Muscle layer of colon (tissue), 2 donors: ENCODE data around the gene FTCD.
"Not testable (repeated sequence)": the region's sequence is repeated elsewhere in the genome, so short reads cannot be mapped to it uniquely, and the experiment has no call there.

Experiments
- H3K27ac ChIP-seq: one replicate; pipeline ENCODE4 v1.7.0; 2013; ENCODE audit warnings: low read depth, mild to moderate bottlenecking, low read length, moderate library complexity
- H3K27me3 ChIP-seq, 2 donors: one replicate each; pipeline ENCODE4 v1.7.0; 2013; ENCODE audit warnings: low read length in 2 of 2, mild to moderate bottlenecking in 2 of 2; ENCODE audit not compliant: insufficient read depth in 2 of 2, control insufficient read depth in 1 of 2
- H3K36me3 ChIP-seq: one replicate; pipeline ENCODE4 v1.7.0; 2013; ENCODE audit warnings: mild to moderate bottlenecking, low read length; ENCODE audit not compliant: insufficient read depth
- H3K4me1 ChIP-seq: one replicate; pipeline ENCODE4 v1.7.0; 2013; ENCODE audit warnings: mild to moderate bottlenecking, low read length; ENCODE audit not compliant: insufficient read depth
- H3K4me3 ChIP-seq, 2 donors: one replicate each; pipeline ENCODE4 v1.7.0; 2013; ENCODE audit warnings: low read length in 2 of 2, low read depth in 1 of 2, mild to moderate bottlenecking in 1 of 2, moderate library complexity in 1 of 2
- H3K9ac ChIP-seq: one replicate; pipeline ENCODE4 v1.7.0; 2013; ENCODE audit warnings: low read length
- H3K9me3 ChIP-seq: one replicate; pipeline ENCODE4 v1.7.0; 2013; ENCODE audit warnings: mild to moderate bottlenecking, low read length
- donor health status: abdominal sarcoma.
- donor health status: Adenocarcinoma of cecum.

The FTCD gene

GRCh38 chr21:46176443-46177129, 21.2 kb upstream of the FTCD start:
- H3K4me3 ChIP-seq, H3K9me3 ChIP-seq, H3K27me3 ChIP-seq, H3K4me1 ChIP-seq, H3K9ac ChIP-seq, H3K36me3 ChIP-seq, H3K27ac ChIP-seq: not testable (repeated sequence)

DNA sequence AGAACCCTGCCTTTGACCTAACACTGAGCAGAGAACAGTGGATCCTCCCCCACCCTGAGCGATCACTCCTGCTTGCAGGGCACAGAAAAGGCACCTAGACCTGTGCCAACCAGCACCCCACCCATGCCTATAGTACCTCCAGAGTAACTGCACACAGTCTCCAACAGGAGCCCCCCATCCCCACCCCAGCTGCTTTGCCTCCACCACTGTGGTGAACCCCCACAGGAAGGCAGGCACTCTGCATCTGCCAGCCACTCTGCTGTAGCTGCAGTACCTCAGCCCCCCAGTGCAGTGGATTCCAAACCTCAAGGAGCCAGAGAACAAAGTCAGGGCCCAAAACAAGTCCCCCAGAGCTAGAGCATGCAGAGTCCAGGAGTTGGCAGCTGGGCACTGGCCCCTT, 18.2 kb upstream of the FTCD start:
- Histone ChIP-seq H3K27me3 (no peaks in the 10 kb centered on the region), H3K4me3 (no peak overlapping the region), H3K9me3 (no peaks in the 10 kb centered on the region), H3K36me3 (no peaks in the 10 kb centered on the region), H3K27ac (no peak overlapping the region), H3K9ac (no peak overlapping the region), H3K4me1 (no peaks in the 10 kb centered on the region)

DNA sequence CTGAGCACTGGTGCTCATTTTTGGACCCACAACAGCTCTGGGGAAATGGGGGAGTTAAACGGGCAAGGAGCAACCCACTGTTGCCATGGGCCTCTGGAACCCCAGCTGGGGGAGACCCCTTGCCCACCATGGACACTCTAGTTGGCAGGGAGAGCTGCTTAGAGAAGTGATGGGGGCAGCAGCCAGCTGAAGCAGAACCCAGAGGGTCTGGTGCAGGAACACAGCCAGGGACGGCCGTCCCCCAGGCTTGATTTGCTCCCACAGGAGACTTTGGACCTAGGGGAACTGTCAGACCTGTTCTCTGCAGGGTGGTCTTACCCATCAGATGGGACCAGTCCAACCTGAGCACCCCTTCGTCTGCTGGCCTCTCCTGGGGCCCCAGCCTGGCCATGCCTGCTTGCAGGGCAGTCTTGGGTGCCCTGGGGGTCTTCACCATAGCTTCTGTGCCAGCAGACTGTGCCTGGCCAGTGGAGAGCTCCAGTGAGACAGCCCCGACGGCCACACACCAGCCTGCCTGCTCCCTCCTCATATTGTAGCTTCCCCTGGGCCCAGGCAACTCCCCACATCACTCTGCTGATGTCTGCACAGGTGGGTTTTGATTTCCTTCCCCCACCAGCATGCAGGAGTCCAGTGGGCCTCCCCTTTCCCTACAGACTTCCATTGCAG, 17.6 kb upstream of the FTCD start:
- Histone ChIP-seq H3K4me1 (no peaks in the 10 kb centered on the region), H3K4me3 (no peak overlapping the region), H3K27me3 (no peaks in the 10 kb centered on the region), H3K36me3 (no peaks in the 10 kb centered on the region), H3K9me3 (no peaks in the 10 kb centered on the region), H3K27ac (no peak overlapping the region), H3K9ac (no peak overlapping the region)

- H3K36me3 ChIP-seq = no peaks in the 10 kb centered on the region
Measured at GRCh38 chr21:46171996-46172862, 16.9 kb upstream of the FTCD start.

GRCh38 chr21:46171585-46171984, 16.2 kb upstream of the FTCD start:
- Histone ChIP-seq H3K9ac (no peak overlapping the region), H3K4me1 (no peaks in the 10 kb centered on the region), H3K36me3 (no peaks in the 10 kb centered on the region), H3K27ac (no peak overlapping the region), H3K9me3 (no peaks in the 10 kb centered on the region), H3K4me3 (no peak overlapping the region), H3K27me3 (no peaks in the 10 kb centered on the region)

More at GRCh38 chr21:46171996-46172862, 16.9 kb upstream of the FTCD start:
- no peak overlapping the region for H3K9ac ChIP-seq
- H3K4me1 ChIP-seq = no peaks in the 10 kb centered on the region
- H3K9me3 ChIP-seq = no peaks in the 10 kb centered on the region
- H3K27ac ChIP-seq = no peak overlapping the region
- no peak overlapping the region for H3K4me3 ChIP-seq
- H3K27me3 ChIP-seq = no peaks in the 10 kb centered on the region

DNA sequence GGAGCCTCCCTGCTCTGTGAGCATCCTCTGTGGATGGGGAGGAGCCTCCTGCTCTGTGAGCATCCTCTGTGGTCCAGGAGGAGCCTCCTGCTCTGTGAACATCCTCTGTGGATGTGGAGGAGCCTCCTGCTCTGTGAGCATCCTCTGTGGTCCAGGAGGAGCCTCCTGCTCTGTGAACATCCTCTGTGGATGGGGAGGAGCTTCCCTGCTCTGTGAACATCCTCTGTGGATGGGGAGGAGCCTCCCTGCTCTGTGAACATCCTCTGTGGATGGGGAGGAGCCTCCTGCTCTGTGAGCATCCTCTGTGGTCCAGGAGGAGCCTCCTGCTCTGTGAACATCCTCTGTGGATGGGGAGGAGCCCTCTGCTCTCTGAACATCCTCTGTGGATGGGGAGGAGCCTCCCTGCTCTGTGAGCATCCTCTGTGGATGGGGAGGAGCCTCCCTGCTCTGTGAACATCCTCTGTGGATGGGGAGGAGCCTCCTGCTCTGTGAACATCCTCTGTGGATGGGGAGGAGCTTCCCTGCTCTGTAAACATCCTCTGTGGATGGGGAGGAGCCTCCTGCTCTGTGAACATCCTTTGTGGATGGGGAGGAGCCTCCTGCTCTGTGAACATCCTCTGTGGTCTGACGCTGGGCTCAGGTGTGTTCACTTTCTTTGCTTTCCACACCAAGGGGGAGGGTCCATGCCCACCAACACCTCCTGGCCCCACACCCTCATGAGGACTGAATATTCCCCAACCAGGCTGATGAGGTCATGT, 15.2 kb upstream of the FTCD start:
- H3K27me3 ChIP-seq, H3K36me3 ChIP-seq, H3K4me3 ChIP-seq, H3K27ac ChIP-seq, H3K4me1 ChIP-seq, H3K9ac ChIP-seq, H3K9me3 ChIP-seq: not testable (repeated sequence)

DNA sequence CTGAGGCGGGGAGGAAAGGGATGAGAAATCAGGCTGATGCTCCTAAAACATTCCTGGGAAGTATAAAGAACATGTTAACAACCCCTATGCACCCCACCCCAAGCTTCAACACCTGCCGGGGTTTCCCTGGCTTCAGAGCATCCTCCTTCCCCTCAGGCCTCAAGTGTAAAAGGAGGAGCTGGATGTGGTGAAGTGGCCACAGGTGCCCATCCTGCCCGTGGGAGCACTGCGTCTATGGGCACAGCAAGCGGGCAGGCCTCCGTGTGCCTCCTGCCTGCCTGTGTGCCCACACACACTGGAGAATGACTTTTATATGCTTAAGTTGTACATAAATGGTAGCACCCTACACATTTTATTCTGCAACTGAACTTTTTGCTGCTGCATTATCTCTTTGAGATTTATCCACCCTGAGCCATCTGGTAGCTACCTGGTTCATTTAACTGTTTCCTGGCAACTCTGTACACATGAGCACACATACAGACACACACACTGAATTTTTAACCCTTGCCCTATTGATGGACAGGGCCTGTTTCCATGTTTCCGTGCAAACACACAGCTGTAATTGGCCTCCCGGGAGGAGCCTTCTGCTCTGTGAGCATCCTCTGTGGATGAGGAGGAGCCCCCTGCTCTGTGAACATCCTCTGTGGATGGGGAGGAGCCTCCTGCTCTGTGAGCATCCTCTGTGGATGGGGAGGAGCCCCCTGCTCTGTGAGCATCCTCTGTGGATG, 13.4 kb upstream of the FTCD start:
- H3K9ac ChIP-seq = no peak overlapping the region
- no peaks in the 10 kb centered on the region for H3K9me3 ChIP-seq
- no peaks in the 10 kb centered on the region for H3K27me3 ChIP-seq
- no peak overlapping the region for H3K4me3 ChIP-seq
- no peaks in the 10 kb centered on the region for H3K36me3 ChIP-seq
- no peak overlapping the region for H3K27ac ChIP-seq
- no peaks in the 10 kb centered on the region for H3K4me1 ChIP-seq

DNA sequence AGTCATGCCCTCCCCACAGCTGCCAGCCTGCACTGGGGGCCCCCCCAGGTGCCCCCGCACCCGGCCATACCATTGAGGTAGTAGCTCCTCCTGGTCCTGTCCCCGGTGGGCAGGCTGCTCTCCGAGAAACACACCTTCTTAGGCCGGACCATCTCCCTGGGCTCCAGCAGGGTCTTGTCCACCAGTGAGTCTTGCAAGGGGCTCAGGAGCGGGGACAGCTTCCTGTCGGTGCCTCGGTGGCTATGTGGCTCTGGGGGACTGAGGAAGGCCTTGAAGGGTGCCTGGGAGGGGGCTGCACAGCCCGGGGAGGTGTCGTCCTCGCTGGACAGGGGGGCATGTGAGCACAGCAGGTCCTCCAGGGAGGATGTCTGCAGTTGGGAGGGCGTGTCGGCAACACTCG, 12.9 kb upstream of the FTCD start:
- no peak overlapping the region for H3K4me3 ChIP-seq
- H3K27ac ChIP-seq = no peak overlapping the region
- H3K4me1 ChIP-seq = no peaks in the 10 kb centered on the region
- H3K9me3 ChIP-seq = no peaks in the 10 kb centered on the region
- H3K27me3 ChIP-seq = no peaks in the 10 kb centered on the region
- no peak overlapping the region for H3K9ac ChIP-seq
- no peaks in the 10 kb centered on the region for H3K36me3 ChIP-seq

DNA sequence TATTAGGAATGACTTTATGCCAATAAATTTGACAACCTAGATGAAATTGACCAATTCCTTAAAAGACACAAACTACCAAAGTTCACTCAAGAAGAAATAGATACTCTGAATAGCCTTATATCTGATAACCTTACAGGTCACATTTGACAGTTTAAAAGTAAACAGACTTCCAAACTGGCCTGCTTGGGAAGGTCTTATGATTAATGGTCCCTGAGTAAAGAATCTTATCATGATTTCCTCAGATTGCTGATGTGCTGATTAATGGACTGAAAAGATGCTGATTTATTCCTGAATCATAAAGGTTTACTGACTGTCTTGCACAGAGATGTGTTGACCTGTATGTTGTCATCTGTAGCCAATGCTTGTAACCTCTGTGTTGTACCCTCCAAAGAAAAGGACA, 9.7 kb upstream of the FTCD start:
- Histone ChIP-seq H3K4me3 (no peak overlapping the region), H3K27me3 (peaks cover 0 to 13% of the 10 kb centered on the region in 2 donors), H3K36me3 (no peaks in the 10 kb centered on the region), H3K9me3 (no peaks in the 10 kb centered on the region), H3K27ac (no peak overlapping the region), H3K4me1 (no peaks in the 10 kb centered on the region), H3K9ac (no peak overlapping the region)

- Histone ChIP-seq H3K27me3 (peaks cover 0 to 13% of the 10 kb centered on the region in 2 donors), H3K4me3 (no peak overlapping the region), H3K36me3 (no peaks in the 10 kb centered on the region), H3K4me1 (no peaks in the 10 kb centered on the region), H3K9ac (no peak overlapping the region), H3K27ac (no peak overlapping the region), H3K9me3 (no peaks in the 10 kb centered on the region)
Measured at GRCh38 chr21:46163380-46163779, 8.0 kb upstream of the FTCD start.
